Parathyroid adenoma (tissue), 2 donors: ENCODE data around the gene MRPL57.
"Not testable (repeated sequence)": the region's sequence is repeated elsewhere in the genome, so short reads cannot be mapped to it uniquely, and the experiment has no call there.

Experiments used
- H2AFZ ChIP-seq: fragments of 300-600 bp; sonication (generic); one replicate; pipeline ENCODE4 v1.7.0; 2017; ENCODE audit warnings: antibody characterized with exemption, mild to moderate bottlenecking
- H3K27ac ChIP-seq: fragments of 300-600 bp; sonication (generic); one replicate; pipeline ENCODE4 v1.7.0; 2017
- H3K27me3 ChIP-seq: fragments of 300-600 bp; sonication (generic); one replicate; pipeline ENCODE4 v1.7.0; 2017; ENCODE audit warnings: low read length; ENCODE audit not compliant: control insufficient read depth, insufficient read depth
- H3K36me3 ChIP-seq: fragments of 300-600 bp; sonication (generic); one replicate; pipeline ENCODE4 v1.7.0; 2017; ENCODE audit warnings: low read length; ENCODE audit not compliant: control insufficient read depth, insufficient read depth
- H3K4me1 ChIP-seq: fragments of 300-600 bp; sonication (generic); one replicate; pipeline ENCODE4 v1.7.0; 2017; ENCODE audit warnings: control low read depth
- H3K4me2 ChIP-seq: fragments of 300-600 bp; sonication (generic); one replicate; pipeline ENCODE4 v1.7.0; 2017; ENCODE audit warnings: low read length
- H3K4me3 ChIP-seq: fragments of 300-600 bp; sonication (generic); one replicate; pipeline ENCODE4 v1.7.0; 2017; ENCODE audit warnings: low read depth, low read length
- H3K79me2 ChIP-seq: fragments of 300-600 bp; sonication (generic); one replicate; pipeline ENCODE4 v1.7.0; 2017; ENCODE audit warnings: control low read depth
- H3K9ac ChIP-seq: fragments of 300-600 bp; sonication (generic); one replicate; pipeline ENCODE4 v1.7.0; 2017; ENCODE audit warnings: mild to moderate bottlenecking
- H3K9me3 ChIP-seq: fragments of 300-600 bp; sonication (generic); one replicate; pipeline ENCODE4 v1.7.0; 2017; ENCODE audit warnings: low read length; ENCODE audit not compliant: control insufficient read depth
- TF ChIP-seq, protein P1 (sequence below): fragments of 300-600 bp; sonication (generic); IDR thresholded peaks from one replicate; pipeline ENCODE4 v1.7.0; 2017; ENCODE audit warnings: antibody characterized with exemption, mild to moderate bottlenecking
- donor health status: primary hyperparathyroidism.

The MRPL57 gene

DNA sequence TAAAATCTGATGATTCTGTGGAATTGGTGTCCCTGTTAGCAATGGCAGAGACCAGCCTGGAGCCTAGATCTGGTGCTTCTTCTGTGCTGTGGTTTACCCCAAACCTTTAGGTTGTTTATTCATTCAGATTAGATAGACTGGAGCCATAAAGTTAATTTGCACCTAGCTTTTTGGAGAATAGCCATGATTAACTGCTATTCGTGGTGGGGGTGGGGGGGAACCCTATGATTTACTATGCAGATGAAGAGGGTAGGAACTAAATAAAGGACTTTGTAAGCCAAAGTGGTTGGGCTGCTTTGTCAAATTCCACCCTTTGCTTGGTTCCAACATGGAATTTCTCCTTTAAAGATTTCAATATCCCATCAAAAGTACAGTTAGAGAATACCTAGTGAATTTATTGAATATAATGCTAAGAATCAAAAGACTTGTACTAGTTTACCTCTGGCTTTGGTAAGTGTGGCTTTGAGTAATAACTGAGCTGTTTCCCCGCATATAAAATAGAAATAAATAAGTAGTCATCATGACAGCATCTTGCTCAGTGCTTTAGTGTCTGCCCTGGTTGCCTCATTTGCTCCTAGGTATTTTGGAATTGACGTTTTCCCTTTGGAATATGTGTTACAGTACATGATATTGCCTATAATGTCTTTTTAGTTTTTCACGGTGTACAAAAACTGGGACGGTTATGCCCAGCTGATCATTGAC is 27.8 kb upstream of the MRPL57 start:
- no peak overlapping the region for H2AFZ ChIP-seq
- H3K9ac ChIP-seq = no peak overlapping the region
- H3K36me3 ChIP-seq = no peaks in the 10 kb centered on the region
- H3K4me1 ChIP-seq = no peaks in the 10 kb centered on the region
- TF ChIP-seq, protein P1, sequence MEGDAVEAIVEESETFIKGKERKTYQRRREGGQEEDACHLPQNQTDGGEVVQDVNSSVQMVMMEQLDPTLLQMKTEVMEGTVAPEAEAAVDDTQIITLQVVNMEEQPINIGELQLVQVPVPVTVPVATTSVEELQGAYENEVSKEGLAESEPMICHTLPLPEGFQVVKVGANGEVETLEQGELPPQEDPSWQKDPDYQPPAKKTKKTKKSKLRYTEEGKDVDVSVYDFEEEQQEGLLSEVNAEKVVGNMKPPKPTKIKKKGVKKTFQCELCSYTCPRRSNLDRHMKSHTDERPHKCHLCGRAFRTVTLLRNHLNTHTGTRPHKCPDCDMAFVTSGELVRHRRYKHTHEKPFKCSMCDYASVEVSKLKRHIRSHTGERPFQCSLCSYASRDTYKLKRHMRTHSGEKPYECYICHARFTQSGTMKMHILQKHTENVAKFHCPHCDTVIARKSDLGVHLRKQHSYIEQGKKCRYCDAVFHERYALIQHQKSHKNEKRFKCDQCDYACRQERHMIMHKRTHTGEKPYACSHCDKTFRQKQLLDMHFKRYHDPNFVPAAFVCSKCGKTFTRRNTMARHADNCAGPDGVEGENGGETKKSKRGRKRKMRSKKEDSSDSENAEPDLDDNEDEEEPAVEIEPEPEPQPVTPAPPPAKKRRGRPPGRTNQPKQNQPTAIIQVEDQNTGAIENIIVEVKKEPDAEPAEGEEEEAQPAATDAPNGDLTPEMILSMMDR = no peak
- no peaks in the 10 kb centered on the region for H3K79me2 ChIP-seq
- H3K27ac ChIP-seq = no peak overlapping the region
- no peaks in the 10 kb centered on the region for H3K9me3 ChIP-seq
- H3K27me3 ChIP-seq = no peaks in the 10 kb centered on the region
- H3K4me3 ChIP-seq = no peak overlapping the region
- no peak overlapping the region for H3K4me2 ChIP-seq

DNA sequence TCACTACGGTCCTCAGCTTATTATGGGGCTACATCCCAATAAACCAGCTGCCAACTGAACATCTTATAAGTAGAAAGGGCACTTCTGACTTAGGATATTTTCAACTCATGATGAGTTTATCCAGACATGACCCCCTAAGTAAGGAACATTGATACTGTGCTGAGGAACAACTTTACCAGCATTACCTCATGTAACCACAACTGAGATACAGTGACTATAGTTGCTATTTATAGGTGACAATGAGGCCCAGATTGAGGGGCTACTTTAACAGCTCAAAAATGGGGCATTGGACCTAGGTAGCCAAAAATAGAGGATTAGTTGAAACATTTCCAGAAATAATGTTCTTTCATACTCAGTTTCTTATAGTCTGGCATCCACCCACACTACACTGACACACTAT is 26.9 kb upstream of the MRPL57 start:
- no peak overlapping the region for H3K27ac ChIP-seq
- no peak overlapping the region for H3K9ac ChIP-seq

DNA sequence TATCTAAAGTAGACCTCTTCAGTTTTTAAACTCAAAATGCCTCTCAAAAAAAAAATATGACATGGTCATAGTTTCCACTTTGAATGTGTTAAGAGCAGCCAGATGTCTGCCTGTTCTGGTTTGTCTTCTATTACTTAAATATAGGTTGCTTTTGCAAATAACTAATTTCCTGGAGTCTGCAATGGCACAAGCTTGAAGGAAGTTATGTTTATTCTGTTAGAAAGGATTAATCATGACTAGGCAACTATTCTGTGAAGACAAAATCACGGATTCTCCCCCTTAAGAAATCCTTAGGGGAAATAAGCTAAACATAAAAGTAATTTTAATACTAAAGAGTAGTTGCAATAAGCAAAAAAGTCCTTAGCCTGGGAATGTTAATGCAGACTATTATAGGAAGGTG is 26.4 kb upstream of the MRPL57 start:
- Histone ChIP-seq H3K79me2 (no peaks in the 10 kb centered on the region), H3K4me1 (no peaks in the 10 kb centered on the region), H3K27me3 (no peaks in the 10 kb centered on the region), H2AFZ (no peak overlapping the region), H3K4me3 (no peak overlapping the region), H3K27ac (no peak overlapping the region), H3K4me2 (no peak overlapping the region), H3K9me3 (no peaks in the 10 kb centered on the region), H3K36me3 (no peaks in the 10 kb centered on the region), H3K9ac (no peak overlapping the region)
- TF ChIP-seq, protein P1 = no peak

More for the DNA sequence above, 26.9 kb upstream of the MRPL57 start:
- no peaks in the 10 kb centered on the region for H3K27me3 ChIP-seq
- no peak overlapping the region for H3K4me3 ChIP-seq
- no peaks in the 10 kb centered on the region for H3K36me3 ChIP-seq
- H3K4me2 ChIP-seq = no peak overlapping the region
- H3K4me1 ChIP-seq = no peaks in the 10 kb centered on the region
- H3K79me2 ChIP-seq = no peaks in the 10 kb centered on the region
- H2AFZ ChIP-seq = no peak overlapping the region
- no peaks in the 10 kb centered on the region for H3K9me3 ChIP-seq
- TF ChIP-seq, protein P1 = no peak

DNA sequence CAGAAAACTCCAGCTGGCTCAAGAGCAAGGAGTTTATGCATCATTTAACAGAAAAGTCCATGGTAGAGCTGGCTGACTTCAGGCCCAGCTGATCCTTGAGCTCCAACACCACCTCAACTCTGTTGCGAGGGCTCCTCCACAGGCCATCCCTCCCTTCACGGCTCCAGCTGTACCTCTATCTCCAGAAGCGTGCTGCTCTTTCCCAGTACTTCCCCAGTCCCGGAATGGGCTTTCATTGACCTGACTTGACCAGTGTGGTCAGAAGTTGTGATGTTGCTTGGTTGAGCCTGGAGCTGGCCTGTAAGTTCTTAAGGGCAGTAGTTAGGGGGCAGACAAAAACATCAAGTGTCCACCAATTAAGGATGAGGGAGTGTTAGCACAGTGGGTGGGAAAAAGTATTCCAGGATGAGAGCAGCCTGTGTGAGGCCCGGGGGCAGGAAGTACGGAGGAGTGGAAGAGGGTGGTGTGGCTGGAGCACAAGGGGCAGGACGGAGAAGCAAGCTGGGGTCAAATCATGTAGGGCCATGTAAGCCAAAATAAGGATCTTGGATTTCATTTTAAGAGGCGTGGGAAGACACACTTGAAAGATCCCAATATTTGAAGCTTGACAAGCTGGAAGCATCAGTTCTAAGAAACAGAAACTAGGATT is 24.1 kb upstream of the MRPL57 start:
- Histone ChIP-seq H3K4me1 (no peaks in the 10 kb centered on the region), H3K27ac (no peak overlapping the region), H2AFZ (no peak overlapping the region), H3K9me3 (no peaks in the 10 kb centered on the region), H3K4me2 (no peak overlapping the region), H3K27me3 (no peaks in the 10 kb centered on the region), H3K36me3 (no peaks in the 10 kb centered on the region), H3K4me3 (no peak overlapping the region), H3K79me2 (no peaks in the 10 kb centered on the region), H3K9ac (no peak overlapping the region)
- TF ChIP-seq, protein P1 = no peak

DNA sequence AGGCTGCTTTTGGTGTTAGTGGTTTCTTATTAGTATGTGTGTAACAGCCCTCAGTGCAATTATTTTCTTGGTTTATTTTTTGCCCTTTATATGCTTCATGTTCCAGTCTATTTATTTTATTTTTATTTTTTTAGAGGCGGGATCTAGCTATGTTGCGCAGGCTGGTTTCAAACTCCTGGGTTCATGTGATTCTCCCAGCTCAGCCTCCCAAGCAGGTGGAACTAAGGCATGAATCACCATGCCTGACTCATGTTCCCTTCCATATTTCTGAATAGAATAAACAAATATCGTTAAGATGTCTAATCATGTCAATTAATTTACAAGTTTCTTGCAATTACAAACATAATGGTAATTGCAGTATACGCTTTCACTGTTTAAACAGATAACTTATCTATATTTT is 11.8 kb upstream of the MRPL57 start:
- H3K79me2 ChIP-seq = no peaks in the 10 kb centered on the region
- H3K27me3 ChIP-seq = no peaks in the 10 kb centered on the region
- H3K36me3 ChIP-seq = no peaks in the 10 kb centered on the region
- no peak overlapping the region for H3K4me3 ChIP-seq
- no peak overlapping the region for H3K9ac ChIP-seq
- TF ChIP-seq, protein P1 = no peak
- no peaks in the 10 kb centered on the region for H3K9me3 ChIP-seq
- H2AFZ ChIP-seq = no peak overlapping the region
- no peak overlapping the region for H3K27ac ChIP-seq
- H3K4me1 ChIP-seq = no peaks in the 10 kb centered on the region
- no peak overlapping the region for H3K4me2 ChIP-seq

DNA sequence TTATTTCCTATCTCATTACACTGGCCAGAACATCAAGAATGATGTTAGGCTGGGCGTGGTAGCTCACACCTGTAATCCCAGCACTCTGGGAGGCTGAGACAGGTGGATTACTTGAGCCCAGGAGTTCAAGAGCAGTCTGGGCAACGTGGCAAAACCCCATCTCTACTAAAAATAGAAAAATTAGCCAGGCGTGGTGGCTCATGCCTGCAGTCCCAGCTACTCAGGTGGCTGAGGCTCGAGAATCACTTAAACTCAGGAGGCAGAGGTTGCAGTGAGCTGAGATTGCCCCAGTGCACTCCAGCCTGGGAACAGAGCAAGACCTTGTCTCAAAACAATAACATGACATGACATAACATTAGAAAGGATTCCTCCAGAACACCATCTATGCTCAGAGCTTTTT is 10.9 kb upstream of the MRPL57 start:
- H3K27me3 ChIP-seq, H3K4me1 ChIP-seq, H3K36me3 ChIP-seq, H3K79me2 ChIP-seq, H2AFZ ChIP-seq, H3K9me3 ChIP-seq, H3K4me2 ChIP-seq, H3K27ac ChIP-seq, H3K4me3 ChIP-seq, H3K9ac ChIP-seq: not testable (repeated sequence)
